ENCODE measurements around the gene PRAMEF1.

DNA sequence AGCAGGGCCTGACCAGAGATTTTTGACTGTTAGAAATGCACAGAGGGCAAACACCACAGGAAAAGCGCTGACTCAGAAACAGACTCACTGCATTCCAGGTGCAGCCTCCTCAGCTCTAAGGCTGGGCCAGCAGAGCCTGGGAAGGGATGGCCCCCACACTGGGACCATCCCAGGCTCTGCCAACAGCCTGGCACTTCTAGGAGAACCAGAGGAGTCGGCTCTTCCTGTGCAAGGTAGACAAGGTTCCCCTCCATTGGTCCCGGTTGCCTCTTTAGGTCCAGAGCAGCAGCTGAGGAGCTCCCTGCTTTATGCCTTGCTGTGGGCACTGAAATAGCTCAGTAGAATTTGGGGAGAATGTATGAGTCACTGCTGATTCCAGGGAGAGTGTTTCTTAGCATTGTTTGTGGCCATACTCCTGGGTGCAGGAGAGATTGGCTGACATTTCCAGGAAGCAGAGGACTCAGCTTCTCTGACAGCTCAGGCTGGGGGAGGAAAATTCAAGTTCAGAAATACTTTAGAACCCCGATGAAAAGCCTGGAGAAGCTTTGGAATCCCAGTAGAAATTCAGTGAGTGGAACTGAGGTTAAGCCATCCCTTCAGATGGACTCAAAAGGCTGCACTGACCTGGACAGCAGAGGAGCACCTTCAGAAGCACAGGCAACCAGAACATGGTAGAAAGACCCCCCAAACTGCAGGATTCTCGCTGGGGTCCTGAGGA is 19.7 kb downstream of the PRAMEF1 start:
- TF ChIP-seq, protein P1, sequence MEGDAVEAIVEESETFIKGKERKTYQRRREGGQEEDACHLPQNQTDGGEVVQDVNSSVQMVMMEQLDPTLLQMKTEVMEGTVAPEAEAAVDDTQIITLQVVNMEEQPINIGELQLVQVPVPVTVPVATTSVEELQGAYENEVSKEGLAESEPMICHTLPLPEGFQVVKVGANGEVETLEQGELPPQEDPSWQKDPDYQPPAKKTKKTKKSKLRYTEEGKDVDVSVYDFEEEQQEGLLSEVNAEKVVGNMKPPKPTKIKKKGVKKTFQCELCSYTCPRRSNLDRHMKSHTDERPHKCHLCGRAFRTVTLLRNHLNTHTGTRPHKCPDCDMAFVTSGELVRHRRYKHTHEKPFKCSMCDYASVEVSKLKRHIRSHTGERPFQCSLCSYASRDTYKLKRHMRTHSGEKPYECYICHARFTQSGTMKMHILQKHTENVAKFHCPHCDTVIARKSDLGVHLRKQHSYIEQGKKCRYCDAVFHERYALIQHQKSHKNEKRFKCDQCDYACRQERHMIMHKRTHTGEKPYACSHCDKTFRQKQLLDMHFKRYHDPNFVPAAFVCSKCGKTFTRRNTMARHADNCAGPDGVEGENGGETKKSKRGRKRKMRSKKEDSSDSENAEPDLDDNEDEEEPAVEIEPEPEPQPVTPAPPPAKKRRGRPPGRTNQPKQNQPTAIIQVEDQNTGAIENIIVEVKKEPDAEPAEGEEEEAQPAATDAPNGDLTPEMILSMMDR (IDR thresholded peaks at IDR 0.05; ENCODE audit: low read depth, low read length) = no peak
- TF ChIP-seq EZH2phosphoT487 (IDR thresholded peaks at IDR 0.05; ENCODE audit: low read depth) = no peak

Measured in OCI-LY3 (cell line).